Left ventricle myocardium superior (tissue), 1 donor: ENCODE data around the gene WASL. TPM values are rescaled to one million over a fixed set of nuclear protein-coding genes. Genes with fewer than 3 reads are reported as not detected.
A peak's percentile ranks its signal among the peaks of the same experiment; 100 is the strongest.

Experiments
- ATAC-seq: fragments of 200-7000 bp; cut with Tn5 transposase; one replicate; pipeline ENCODE4 v1.9.1; 2020; ENCODE audit warnings: mild to moderate bottlenecking, moderate library complexity
- DNase-seq: peaks from one replicate; pipeline ENCODE4 v3.0.0-alpha.2; 2020
- intact Hi-C: fragments of 100-400 bp; cut with micrococcal nuclease; formaldehyde crosslinking; loops from one replicate; pipeline ENCODE4 v1.11.0; 2022
- total RNA-seq: library from RNA; stranded (reverse); fragmentation: NEBNext Ultra II Directional; extraction: Animal tissue kit (Norgen Biotek cat#: 25700); gene quantifications from one replicate; pipeline ENCODE4 v1.2.1, GENCODE V29; 2021
- donor health status: DM: no; HTN: yes; CAD: no; lungs with severe emphysema.

Gene WASL
- total RNA-seq, 1 donor from 2014 or later, result 31.6 TPM

DNA sequence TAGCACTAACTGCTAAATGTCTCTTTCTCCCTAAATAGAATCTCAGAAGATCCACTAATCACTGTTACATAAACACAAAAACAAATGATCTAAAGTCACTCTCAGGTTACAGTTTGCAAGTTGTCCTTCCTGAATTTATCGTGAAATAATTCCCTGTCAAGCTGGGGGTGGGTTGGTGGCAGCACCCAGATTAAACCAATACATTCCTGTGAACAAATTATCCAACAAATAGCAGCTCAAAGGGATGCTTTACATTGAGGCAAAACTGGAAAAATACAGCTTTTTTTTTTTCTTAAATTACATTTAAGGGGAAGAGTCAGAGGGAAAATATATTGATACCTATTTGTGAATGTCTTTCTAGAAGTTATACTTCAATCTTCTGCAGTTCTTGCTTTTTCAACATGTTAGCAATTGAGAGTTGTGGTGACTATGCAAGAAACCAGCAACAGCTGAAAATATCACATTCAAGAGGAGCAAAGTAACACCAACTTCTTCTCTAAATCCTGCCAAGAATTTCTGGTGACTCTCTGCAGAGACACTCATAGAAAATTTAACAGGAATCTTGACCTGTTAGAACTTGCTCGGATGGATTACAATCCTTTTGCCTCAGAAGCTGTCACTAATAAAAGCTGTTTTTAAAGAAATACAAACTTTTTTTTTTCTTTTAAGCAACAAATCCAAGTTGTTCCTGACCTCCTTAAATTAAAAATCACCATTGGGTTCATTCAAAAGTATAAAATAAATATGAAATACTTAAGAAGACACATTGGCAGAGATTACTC lies 74.2 kb downstream of the WASL start:
- ATAC-seq (peak; percentile 8), DNase-seq (no peak)
- intact Hi-C loops, result loop anchor here (5.0 kb wide), 1 partner anchor 193 kb away; no protein-coding TSS in a partner anchor

- intact Hi-C loops, result no loop called here
- ATAC-seq, result peak; percentile 53
- DNase-seq, result no peak
These were observed 74.9 kb downstream of the WASL start for GRCh38 chr7:123673752-123674398.

GRCh38 chr7:123673137-123673732 lies 75.6 kb downstream of the WASL start:
- DNase-seq, result no peak
- intact Hi-C loops, result no loop called here
- no peak for ATAC-seq

DNA sequence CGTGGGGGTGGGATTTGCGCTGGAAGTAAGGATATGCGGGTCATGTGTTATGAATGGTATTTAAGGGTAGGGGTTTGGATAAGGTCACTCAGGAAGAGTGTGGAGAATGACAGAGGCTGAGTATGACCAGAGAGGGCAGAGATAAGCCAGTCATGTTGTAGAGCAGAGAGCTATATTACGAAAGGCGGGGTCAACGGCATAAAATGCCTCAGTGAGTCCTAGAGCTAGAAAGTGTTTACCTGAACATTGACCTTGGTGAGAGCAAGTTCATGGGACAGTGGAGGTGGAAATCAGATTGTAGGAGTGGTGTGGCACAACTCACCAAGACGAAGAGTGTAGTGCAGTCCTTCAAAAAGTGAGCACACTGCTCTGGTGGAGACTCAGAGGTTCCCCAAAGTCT lies 79.3 kb downstream of the WASL start:
- ATAC-seq (peak; percentile 2), DNase-seq (no peak)
- intact Hi-C loops, result no loop called here

DNA sequence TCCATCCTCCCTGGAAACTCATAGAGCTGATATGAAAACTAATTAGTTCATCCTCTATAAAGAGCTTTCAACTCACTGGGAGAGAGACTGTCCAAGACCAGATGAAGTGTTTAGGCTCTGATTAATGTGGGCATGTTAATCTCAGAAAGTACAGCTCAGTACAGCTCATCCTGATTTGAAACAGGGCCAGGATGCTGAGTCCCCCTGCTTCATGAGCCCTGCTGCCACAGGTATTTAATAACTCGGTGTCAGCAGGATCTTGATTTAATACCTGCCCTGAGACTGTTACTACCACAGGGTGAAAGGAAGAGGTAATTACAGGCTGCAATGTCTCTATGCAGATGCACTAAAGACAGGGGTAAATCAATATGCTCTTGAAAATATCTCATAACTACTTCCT lies 82.3 kb downstream of the WASL start:
- intact Hi-C loops, result no loop called here
- DNase-seq, result no peak
- ATAC-seq, result peak; percentile 34

GRCh38 chr7:123665896-123666295 lies 82.9 kb downstream of the WASL start:
- peak; percentile 7 for ATAC-seq
- DNase-seq, result no peak
- intact Hi-C loops, result no loop called here

DNA sequence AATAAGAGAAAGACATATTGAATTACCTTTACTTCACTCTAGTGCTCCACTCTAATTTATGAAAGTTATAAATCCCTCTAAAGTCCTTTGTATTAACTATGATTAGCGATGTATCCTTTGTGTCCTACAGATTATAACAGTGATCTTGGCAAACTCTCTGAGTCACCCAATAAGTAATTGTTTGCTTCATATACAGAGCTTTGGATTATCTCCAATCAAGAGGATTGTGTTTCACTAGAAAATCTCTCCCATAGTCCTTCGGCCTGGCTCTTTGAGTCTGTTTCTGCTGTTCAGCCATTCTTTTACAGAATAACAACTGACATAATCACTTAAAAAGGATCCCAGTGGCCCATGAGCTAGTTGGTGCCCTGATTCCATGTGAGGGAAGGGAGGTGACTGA lies 83.6 kb downstream of the WASL start:
- intact Hi-C loops, result no loop called here
- DNase-seq (no peak), ATAC-seq (no peak)

DNA sequence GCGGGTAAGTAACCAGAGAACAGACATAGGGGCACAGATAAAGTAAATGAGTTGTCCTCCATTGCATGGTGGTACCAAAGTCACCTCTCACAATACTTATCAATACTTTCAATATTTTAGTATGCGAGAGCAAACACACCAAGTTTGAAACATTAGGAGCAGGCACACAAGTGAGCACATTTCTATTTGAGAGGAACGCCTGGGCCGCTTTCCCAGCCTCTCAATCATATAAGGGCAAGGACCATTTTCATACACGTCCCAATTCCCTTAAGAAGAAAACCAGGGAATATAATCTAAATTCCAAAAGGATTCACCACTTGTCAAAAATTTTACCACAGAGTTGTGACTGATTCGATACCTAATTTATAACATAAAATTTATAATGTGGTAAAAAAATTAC lies 85.6 kb downstream of the WASL start:
- ATAC-seq (no peak), DNase-seq (no peak)
- intact Hi-C loops, result no loop called here

GRCh38 chr7:123662755-123663154 lies 86.0 kb downstream of the WASL start:
- no peak for DNase-seq
- intact Hi-C loops, result no loop called here
- ATAC-seq, result peak; percentile 9

DNA sequence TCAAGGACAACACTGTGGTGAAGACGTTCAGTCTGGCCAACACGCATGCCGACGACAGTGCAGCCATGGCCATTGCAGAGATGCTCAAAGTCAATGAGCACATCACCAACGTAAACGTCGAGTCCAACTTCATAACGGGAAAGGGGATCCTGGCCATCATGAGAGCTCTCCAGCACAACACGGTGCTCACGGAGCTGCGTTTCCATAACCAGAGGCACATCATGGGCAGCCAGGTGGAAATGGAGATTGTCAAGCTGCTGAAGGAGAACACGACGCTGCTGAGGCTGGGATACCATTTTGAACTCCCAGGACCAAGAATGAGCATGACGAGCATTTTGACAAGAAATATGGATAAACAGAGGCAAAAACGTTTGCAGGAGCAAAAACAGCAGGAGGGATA lies 86.5 kb downstream of the WASL start:
- intact Hi-C loops, result no loop called here
- ATAC-seq, result peak; percentile 0
- no peak for DNase-seq

DNA sequence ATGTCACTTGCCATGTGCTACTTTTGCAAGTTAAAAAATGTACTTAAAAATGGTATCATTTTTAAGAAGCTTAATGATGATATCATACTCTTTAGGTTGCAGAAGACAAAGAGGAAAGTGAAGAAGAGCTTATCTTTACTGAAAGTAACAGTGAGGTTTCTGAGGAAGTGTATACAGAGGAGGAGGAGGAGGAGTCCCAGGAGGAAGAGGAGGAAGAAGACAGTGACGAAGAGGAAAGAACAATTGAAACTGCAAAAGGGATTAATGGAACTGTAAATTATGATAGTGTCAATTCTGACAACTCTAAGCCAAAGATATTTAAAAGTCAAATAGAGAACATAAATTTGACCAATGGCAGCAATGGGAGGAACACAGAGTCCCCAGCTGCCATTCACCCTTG lies 87.0 kb downstream of the WASL start:
- no peak for DNase-seq
- intact Hi-C loops, result no loop called here
- ATAC-seq, result peak; percentile 1

GRCh38 chr7:123660514-123661354 lies 88.1 kb downstream of the WASL start:
- no peak for DNase-seq
- intact Hi-C loops, result no loop called here
- ATAC-seq, result peak; percentile 3

- ATAC-seq (no peak), DNase-seq (no peak)
- intact Hi-C loops, result no loop called here
These were observed 90.8 kb downstream of the WASL start for GRCh38 chr7:123658023-123658422.

DNA sequence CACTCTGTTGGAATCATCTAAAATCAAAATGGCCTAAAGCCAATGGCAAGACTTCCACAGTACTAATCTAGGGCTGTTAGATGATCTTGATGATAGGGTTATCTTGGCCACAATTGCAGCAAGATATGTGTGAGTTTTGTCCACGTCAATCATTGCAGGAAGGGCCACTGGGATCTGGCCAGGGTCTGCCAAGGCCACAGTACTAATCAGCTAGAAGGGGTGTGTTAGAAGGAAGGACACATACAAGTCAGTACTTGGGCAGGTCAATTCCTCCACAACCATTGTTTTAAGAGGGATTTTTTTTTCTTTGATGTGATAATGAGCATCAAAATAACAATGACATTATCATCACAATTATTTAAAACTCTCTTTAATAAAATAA lies 91.5 kb downstream of the WASL start:
- peak; percentile 27 for ATAC-seq
- intact Hi-C loops, result no loop called here
- DNase-seq, result no peak

GRCh38 chr7:123656544-123657303 lies 92.1 kb downstream of the WASL start:
- no peak for ATAC-seq
- no peak for DNase-seq
- intact Hi-C loops, result no loop called here

DNA sequence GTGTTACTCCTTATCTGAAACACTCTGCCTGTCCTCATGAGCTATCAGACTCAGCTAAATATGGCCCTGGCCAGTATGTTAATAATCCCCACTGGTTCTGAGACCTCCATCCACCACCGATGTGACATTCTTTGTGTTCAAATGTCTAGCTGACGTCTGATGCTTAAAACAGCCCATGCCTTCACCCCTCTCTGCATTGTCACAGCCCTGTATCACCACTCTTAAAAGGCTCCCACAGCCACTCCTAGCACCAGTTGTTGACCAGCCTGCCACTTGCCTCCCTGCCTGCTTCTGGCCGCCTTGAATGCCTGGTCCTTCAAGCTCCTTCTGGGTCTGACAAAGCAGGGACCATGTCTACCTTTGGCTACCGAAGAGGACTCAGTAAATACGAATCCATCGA lies 93.2 kb downstream of the WASL start, which contains the start of gene LMOD2:
LMOD2 (plus strand) TSS at position 253 of the 400 bp plus-strand sequence; CDS start at position 351, 98 bp downstream.
- intact Hi-C loops, result no loop called here
- DNase-seq (peak; percentile 74), ATAC-seq (peak; percentile 88)

DNA sequence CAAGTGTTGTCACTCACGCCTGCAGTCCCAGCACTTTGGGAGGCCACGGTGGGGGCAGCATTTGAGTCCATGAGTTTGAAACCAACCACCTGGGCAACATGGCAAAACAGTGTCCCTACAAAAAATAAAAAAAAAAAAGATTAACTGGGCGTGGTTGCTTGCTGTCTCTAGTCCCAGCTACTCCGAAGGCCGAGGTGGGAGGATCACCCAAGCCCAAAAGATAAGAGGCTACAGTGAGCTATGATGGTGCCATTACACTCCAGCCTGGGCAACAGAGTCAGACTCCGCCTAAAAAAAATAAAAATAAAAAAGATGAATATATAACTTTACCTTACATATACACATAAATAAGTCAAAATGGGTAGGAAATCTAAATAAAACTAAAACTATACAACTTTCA lies 95.6 kb downstream of the WASL start:
- ATAC-seq (no peak), DNase-seq (no peak)
- intact Hi-C loops, result no loop called here

- intact Hi-C loops, result no loop called here
- no peak for ATAC-seq
- no peak for DNase-seq
These were observed 96.4 kb downstream of the WASL start for GRCh38 chr7:123652406-123652805.

DNA sequence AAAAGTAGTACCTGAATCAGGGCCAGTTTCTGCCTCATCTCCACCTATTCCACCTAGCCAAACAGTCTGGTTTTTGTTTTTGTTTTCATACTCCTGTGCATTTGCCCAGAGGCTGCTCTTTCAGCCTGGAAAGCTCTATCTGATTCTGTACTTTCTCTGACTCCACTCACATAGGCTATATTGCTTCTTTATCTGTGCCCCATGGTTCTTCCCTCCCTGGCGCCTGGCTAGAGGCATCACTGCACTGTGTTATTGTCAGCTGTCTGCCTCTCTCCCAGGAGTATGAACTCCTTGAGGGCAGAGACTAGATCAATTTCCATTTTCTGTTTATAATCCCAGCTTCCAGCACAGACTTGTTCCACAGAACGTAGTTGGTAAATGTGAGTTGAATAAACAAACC lies 98.2 kb downstream of the WASL start:
- DNase-seq (no peak), ATAC-seq (peak; percentile 18)
- intact Hi-C loops, result no loop called here
